DND-41 (cell line): ENCODE results near the gene KCNQ1OT1.

Experiments
- ATAC-seq: fragments of 200-7000 bp; cut with Tn5 transposase; 3 replicates; pipeline ENCODE4 v1.9.1; 2021; ENCODE audit warnings: low read depth; ENCODE audit not compliant: insufficient read depth
- DNase-seq: peaks from one replicate; pipeline ENCODE4 v3.0.0-alpha.2; 2020
- H2AFZ ChIP-seq: 2 replicates; pipeline ENCODE4 v1.6.0; 2012; ENCODE audit warnings: low read depth, low read length
- H3K27ac ChIP-seq: 2 replicates; pipeline ENCODE4 v1.5.1; 2012; ENCODE audit warnings: low read length, inconsistent platforms
- H3K27me3 ChIP-seq: fragments of 200-600 bp; sonication (generic); 2 replicates; pipeline ENCODE4 v1.6.0; 2012; ENCODE audit warnings: low read length, mild to moderate bottlenecking, inconsistent platforms; ENCODE audit not compliant: insufficient read depth, poor library complexity
- H3K36me3 ChIP-seq: 2 replicates; pipeline ENCODE4 v1.5.1; 2012; ENCODE audit warnings: low read length, inconsistent platforms; ENCODE audit not compliant: insufficient read depth
- H3K4me1 ChIP-seq: 2 replicates; pipeline ENCODE4 v1.5.1; 2012; ENCODE audit warnings: mild to moderate bottlenecking, low read length; ENCODE audit not compliant: insufficient read depth
- H3K4me2 ChIP-seq: 2 replicates; pipeline ENCODE4 v1.6.0; 2012; ENCODE audit warnings: mild to moderate bottlenecking, moderate library complexity, low read length, inconsistent platforms; ENCODE audit not compliant: insufficient read depth
- H3K4me3 ChIP-seq, 2 experiments: fragments of 200-600 bp in 1 of 2; shearing (Covaris generic) in 1 of 2; 2 replicates each; pipeline ENCODE4 v1.5.1; 2012 to 2016; ENCODE audit warnings: inconsistent platforms in 2 of 2, low read length in 2 of 2, mild to moderate bottlenecking in 2 of 2, low read depth in 1 of 2, moderate library complexity in 1 of 2
- H3K79me2 ChIP-seq: 2 replicates; pipeline ENCODE4 v1.6.0; 2012; ENCODE audit warnings: low read length, inconsistent platforms; ENCODE audit not compliant: insufficient read depth
- H3K9ac ChIP-seq: 2 replicates; pipeline ENCODE4 v1.6.0; 2012; ENCODE audit warnings: low read depth, mild to moderate bottlenecking, inconsistent platforms, low read length, moderate library complexity
- H3K9me3 ChIP-seq: 2 replicates; pipeline ENCODE4 v1.5.1; 2012; ENCODE audit warnings: low read length, moderate library complexity, mild to moderate bottlenecking, inconsistent platforms; ENCODE audit not compliant: insufficient read depth, severe bottlenecking
- H4K20me1 ChIP-seq: 2 replicates; pipeline ENCODE4 v1.6.0; 2012; ENCODE audit warnings: low read length; ENCODE audit not compliant: insufficient read depth
- CTCF ChIP-seq: IDR thresholded peaks from 2 replicates; pipeline ENCODE4 v1.5.1; 2012; ENCODE audit warnings: borderline replicate concordance, low read length, moderate library complexity, mild to moderate bottlenecking; ENCODE audit not compliant: poor library complexity, severe bottlenecking; ENCODE audit errors: extremely low read depth
- EZH2 ChIP-seq: IDR thresholded peaks from 3 replicates; pipeline ENCODE4 v1.6.1; 2012; ENCODE audit warnings: borderline replicate concordance, low read depth, mild to moderate bottlenecking, moderate library complexity, low read length, inconsistent platforms; ENCODE audit not compliant: severe bottlenecking

Gene KCNQ1OT1

GRCh38 chr11:2664376-2664775, 35.4 kb downstream of the KCNQ1OT1 start:
- Histone ChIP-seq H3K4me1 (no peaks in the 10 kb centered on the region), H3K36me3 (no peaks in the 10 kb centered on the region), H4K20me1 (0 out of 2 replicates have a peak, but pooled peaks cover 3% of the 10 kb centered on the region)

GRCh38 chr11:2663915-2664314, 35.9 kb downstream of the KCNQ1OT1 start:
- Histone ChIP-seq H3K79me2 (no peaks in the 10 kb centered on the region), H3K4me1 (no peaks in the 10 kb centered on the region), H3K36me3 (no peaks in the 10 kb centered on the region), H3K9ac (no peak overlapping the region), H3K9me3 (peaks cover 8% of the 10 kb centered on the region), H4K20me1 (0 out of 2 replicates have a peak, but pooled peaks cover 3% of the 10 kb centered on the region), H2AFZ (no peak overlapping the region), H3K27me3 (peaks cover 3% of the 10 kb centered on the region), H3K4me2 (no peak overlapping the region), H3K27ac (no peak overlapping the region), H3K4me3 (no peak overlapping the region)
- ATAC-seq (no peak), DNase-seq (no peak)
- TF ChIP-seq CTCF: no peak

More at GRCh38 chr11:2664376-2664775, 35.4 kb downstream of the KCNQ1OT1 start:
- Histone ChIP-seq H3K9me3 (peaks cover 8% of the 10 kb centered on the region), H3K27me3 (peaks cover 3% of the 10 kb centered on the region), H3K9ac (no peak overlapping the region), H2AFZ (no peak overlapping the region), H3K4me3 (no peak overlapping the region), H3K27ac (no peak overlapping the region), H3K4me2 (no peak overlapping the region), H3K79me2 (no peaks in the 10 kb centered on the region)
- DNase-seq (no peak), ATAC-seq (no peak)
- TF ChIP-seq CTCF (no peak), EZH2 (no peak)

- Histone ChIP-seq H3K9ac (no peak overlapping the region), H3K9me3 (peaks cover 8% of the 10 kb centered on the region), H3K36me3 (no peaks in the 10 kb centered on the region), H3K27ac (no peak overlapping the region), H3K79me2 (no peaks in the 10 kb centered on the region), H2AFZ (no peak overlapping the region), H3K4me1 (no peaks in the 10 kb centered on the region), H3K27me3 (peaks cover 3% of the 10 kb centered on the region), H4K20me1 (0 out of 2 replicates have a peak, but pooled peaks cover 3% of the 10 kb centered on the region), H3K4me2 (no peak overlapping the region), H3K4me3 (no peak overlapping the region)
- ATAC-seq (no peak), DNase-seq (no peak)
- TF ChIP-seq CTCF (no peak), EZH2 (no peak)
Measured at GRCh38 chr11:2663506-2663905, 36.3 kb downstream of the KCNQ1OT1 start.
